H7 (cell line): Measurements from ENCODE around the gene ARHGEF2. TPM values are rescaled to one million over a fixed set of nuclear protein-coding genes. Genes with fewer than 3 reads are reported as not detected.

ENCODE experiments used
- DNase-seq: peaks from one replicate; pipeline ENCODE4 v3.0.0; 2012
- H3K27me3 ChIP-seq: 2 replicates; pipeline ENCODE4 v1.6.0; 2011; ENCODE audit warnings: mild to moderate bottlenecking, low read length; ENCODE audit not compliant: control insufficient read depth, insufficient read depth
- H3K36me3 ChIP-seq: replicated peaks from 2 replicates; pipeline ENCODE4 v1.5.1; 2011; ENCODE audit warnings: low read length; ENCODE audit not compliant: control insufficient read depth, insufficient read depth
- H3K4me3 ChIP-seq: 2 replicates; pipeline ENCODE4 v1.5.1; 2011; ENCODE audit warnings: low read depth, mild to moderate bottlenecking, control low read depth, low read length, moderate library complexity; ENCODE audit not compliant: insufficient read depth
- total RNA-seq: library from RNA; depleted of rRNA; stranded (reverse); fragments of >200 nt; shearing (Covaris generic); gene quantifications from 2 replicates; pipeline ENCODE4 v1.2.3, GENCODE V29; 2014

Gene ARHGEF2
- total RNA-seq, 1 experiment from 2014 or later = 97.1 TPM

DNA sequence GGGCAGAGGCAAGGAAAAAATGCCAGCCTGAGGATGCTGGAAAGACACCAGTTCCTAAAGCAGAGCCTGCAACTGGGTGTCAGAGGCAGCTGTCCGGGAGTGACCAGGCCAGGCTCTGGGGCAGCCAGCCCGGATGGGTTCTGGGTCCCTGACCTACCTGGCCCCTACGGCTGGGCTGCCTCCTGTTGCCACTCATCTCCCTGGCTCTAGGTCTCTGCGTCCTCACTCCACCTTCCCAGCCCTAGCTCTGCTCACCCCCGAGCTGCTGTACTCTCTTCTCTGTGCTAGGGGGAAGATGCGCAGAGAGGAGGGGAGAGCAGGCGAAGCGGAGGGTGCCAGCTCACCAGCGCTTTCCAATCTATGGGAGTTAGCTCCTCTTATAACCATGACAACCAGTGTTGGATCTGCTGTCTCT, 9.0 kb downstream of the ARHGEF2 start:
- H3K27me3 ChIP-seq = no peaks in the 10 kb centered on the region
- DNase-seq = peak; percentile 43
- H3K36me3 ChIP-seq = peaks cover 18% of the 10 kb centered on the region
- H3K4me3 ChIP-seq = no peak overlapping the region

GRCh38 chr1:155968670-155969069, 9.7 kb downstream of the ARHGEF2 start:
- peak; percentile 40 for DNase-seq
- no peak overlapping the region for H3K4me3 ChIP-seq
- peaks cover 21% of the 10 kb centered on the region for H3K36me3 ChIP-seq
- H3K27me3 ChIP-seq = no peaks in the 10 kb centered on the region

GRCh38 chr1:155968051-155968400, 10.3 kb downstream of the ARHGEF2 start:
- DNase-seq = no peak
- H3K36me3 ChIP-seq = peaks cover 21% of the 10 kb centered on the region

GRCh38 chr1:155967341-155968050, 10.9 kb downstream of the ARHGEF2 start:
- Histone ChIP-seq H3K36me3 (peaks cover 26% of the 10 kb centered on the region), H3K27me3 (no peaks in the 10 kb centered on the region), H3K4me3 (no peak overlapping the region)
- peak; percentile 68 for DNase-seq

More at GRCh38 chr1:155968051-155968400, 10.3 kb downstream of the ARHGEF2 start:
- Histone ChIP-seq H3K27me3 (no peaks in the 10 kb centered on the region), H3K4me3 (no peak overlapping the region)

DNA sequence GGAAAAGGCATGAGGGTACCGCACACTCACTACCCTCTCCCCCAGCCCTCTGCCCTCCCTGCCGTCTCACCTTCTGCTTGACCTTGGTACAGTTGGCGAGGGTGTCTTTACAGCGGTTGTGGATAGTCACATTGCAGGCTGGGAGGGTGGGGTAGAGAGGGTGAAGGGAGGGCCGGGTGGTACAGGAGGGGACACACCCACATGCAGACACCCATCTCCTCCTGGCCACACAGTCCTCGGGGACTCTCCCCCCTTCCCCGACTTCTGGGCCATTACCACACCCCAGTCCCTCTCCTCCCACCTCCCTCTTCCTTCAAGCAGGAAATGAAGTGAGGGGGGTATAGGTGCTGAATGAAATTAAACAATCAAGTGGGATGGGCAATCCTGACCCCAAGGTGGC, 11.6 kb downstream of the ARHGEF2 start:
- peak; percentile 33 for DNase-seq
- Histone ChIP-seq H3K27me3 (no peaks in the 10 kb centered on the region), H3K4me3 (no peak overlapping the region), H3K36me3 (peaks cover 31% of the 10 kb centered on the region)

- H3K4me3 ChIP-seq = no peak overlapping the region
- H3K27me3 ChIP-seq = no peaks in the 10 kb centered on the region
- peak; percentile 86 for DNase-seq
- peaks cover 34% of the 10 kb centered on the region for H3K36me3 ChIP-seq
Measured at GRCh38 chr1:155966135-155966534, 12.2 kb downstream of the ARHGEF2 start.

DNA sequence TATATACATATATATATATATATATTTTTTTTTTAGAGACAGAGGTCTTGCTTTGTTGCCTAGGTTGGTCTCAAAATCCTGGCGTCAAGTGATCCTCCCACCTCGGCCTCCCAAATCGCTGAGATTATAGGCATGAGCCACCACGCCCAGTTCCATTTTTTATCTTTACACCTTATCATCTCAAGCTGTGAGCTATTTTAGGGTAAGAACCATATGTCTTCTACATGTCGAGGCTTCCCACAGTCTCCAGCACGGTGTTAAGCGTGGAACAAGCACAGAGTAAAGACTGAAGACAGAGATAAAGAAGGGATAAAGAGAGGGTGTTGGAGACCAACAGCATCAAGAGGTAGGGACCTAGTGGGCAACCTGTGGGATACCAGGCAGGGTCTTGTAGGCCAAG, 14.2 kb downstream of the ARHGEF2 start:
- Histone ChIP-seq H3K27me3 (no peaks in the 10 kb centered on the region), H3K36me3 (peaks cover 46% of the 10 kb centered on the region), H3K4me3 (no peak overlapping the region)
- DNase-seq = no peak

- H3K4me3 ChIP-seq = no peak overlapping the region
- no peaks in the 10 kb centered on the region for H3K27me3 ChIP-seq
- peaks cover 48% of the 10 kb centered on the region for H3K36me3 ChIP-seq
- DNase-seq = no peak
Measured at GRCh38 chr1:155962599-155963211, 15.6 kb downstream of the ARHGEF2 start.

- H3K4me3 ChIP-seq = no peak overlapping the region
- DNase-seq = peak; percentile 68
- H3K27me3 ChIP-seq = no peaks in the 10 kb centered on the region
- H3K36me3 ChIP-seq = peaks cover 55% of the 10 kb centered on the region
Measured at GRCh38 chr1:155961937-155962336, 16.4 kb downstream of the ARHGEF2 start.

GRCh38 chr1:155960081-155960745, 18.1 kb downstream of the ARHGEF2 start:
- Histone ChIP-seq H3K27me3 (no peaks in the 10 kb centered on the region), H3K4me3 (no peak overlapping the region), H3K36me3 (peaks cover 49% of the 10 kb centered on the region)
- no peak for DNase-seq

GRCh38 chr1:155957411-155957915, 20.9 kb downstream of the ARHGEF2 start:
- Histone ChIP-seq H3K27me3 (no peaks in the 10 kb centered on the region), H3K4me3 (no peak overlapping the region), H3K36me3 (peaks cover 44% of the 10 kb centered on the region)
- DNase-seq = no peak

DNA sequence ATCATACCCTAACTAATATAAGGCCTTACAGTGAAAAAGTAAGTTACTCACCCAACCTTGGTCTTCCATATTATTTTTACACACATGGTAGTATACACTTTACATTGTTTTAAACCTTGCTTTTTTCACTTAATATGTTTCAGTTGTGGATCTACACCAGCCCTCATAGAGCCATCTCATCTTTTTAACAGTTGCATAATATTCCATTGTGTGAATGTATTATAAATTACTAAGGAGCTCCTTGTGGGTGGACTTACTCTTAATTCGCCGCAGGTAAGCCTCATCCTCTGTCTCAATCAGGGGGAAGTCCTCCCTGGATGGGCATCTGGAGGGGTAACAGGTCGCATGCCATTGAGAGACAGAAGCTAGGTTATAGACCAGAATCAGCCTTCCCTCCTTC, 23.7 kb downstream of the ARHGEF2 start:
- Histone ChIP-seq H3K4me3 (no peak overlapping the region), H3K36me3 (peaks cover 46% of the 10 kb centered on the region), H3K27me3 (no peaks in the 10 kb centered on the region)
- no peak for DNase-seq

DNA sequence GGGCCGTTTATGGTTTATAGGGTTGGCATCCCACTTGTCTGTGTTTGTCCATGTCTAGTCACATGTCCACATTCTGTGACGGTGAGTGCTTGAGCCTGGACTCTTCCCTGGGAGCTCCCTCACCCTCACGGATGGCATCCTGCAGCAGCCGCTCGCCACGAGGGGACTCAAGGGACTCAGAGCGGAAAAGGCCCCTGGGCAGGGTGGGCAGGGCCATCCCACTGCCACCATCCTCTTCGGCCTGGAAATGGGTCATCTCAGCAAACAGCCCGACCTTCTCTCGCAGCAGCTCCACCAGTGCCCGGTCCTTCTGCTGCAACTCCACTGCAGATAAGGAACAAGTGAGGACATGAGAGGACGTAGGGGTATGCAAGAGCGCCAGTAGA, 25.8 kb downstream of the ARHGEF2 start:
- H3K36me3 ChIP-seq = peaks cover 43% of the 10 kb centered on the region
- no peaks in the 10 kb centered on the region for H3K27me3 ChIP-seq

GRCh38 chr1:155951753-155952504, 26.4 kb downstream of the ARHGEF2 start:
- Histone ChIP-seq H3K4me3 (no peak overlapping the region), H3K36me3 (peaks cover 38% of the 10 kb centered on the region), H3K27me3 (no peaks in the 10 kb centered on the region)
- no peak for DNase-seq

More for the DNA sequence above, 25.8 kb downstream of the ARHGEF2 start:
- no peak overlapping the region for H3K4me3 ChIP-seq
- DNase-seq = no peak
